Coronary artery (tissue), 2 donors: ENCODE results near the gene PHLDA2.

Experiments
- DNase-seq: peaks from one replicate; pipeline ENCODE4 v3.0.0-alpha.2; 2017; ENCODE audit warnings: low spot score
- H3K27ac ChIP-seq, 2 donors: fragments of 200-600 bp; sonication (generic); one replicate each; pipeline ENCODE4 v1.5.1; 2016 to 2019
- H3K4me3 ChIP-seq: fragments of 200-600 bp; sonication (generic); 2 replicates; pipeline ENCODE4 v1.5.1; 2016; ENCODE audit warnings: mild to moderate bottlenecking, moderate library complexity
- TF ChIP-seq, protein P1 (sequence below): fragments of 200-600 bp; sonication (generic); IDR thresholded peaks from one replicate; pipeline ENCODE4 v1.5.1; 2019; ENCODE audit warnings: antibody characterized with exemption

Gene PHLDA2, protein sequence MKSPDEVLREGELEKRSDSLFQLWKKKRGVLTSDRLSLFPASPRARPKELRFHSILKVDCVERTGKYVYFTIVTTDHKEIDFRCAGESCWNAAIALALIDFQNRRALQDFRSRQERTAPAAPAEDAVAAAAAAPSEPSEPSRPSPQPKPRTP

DNA sequence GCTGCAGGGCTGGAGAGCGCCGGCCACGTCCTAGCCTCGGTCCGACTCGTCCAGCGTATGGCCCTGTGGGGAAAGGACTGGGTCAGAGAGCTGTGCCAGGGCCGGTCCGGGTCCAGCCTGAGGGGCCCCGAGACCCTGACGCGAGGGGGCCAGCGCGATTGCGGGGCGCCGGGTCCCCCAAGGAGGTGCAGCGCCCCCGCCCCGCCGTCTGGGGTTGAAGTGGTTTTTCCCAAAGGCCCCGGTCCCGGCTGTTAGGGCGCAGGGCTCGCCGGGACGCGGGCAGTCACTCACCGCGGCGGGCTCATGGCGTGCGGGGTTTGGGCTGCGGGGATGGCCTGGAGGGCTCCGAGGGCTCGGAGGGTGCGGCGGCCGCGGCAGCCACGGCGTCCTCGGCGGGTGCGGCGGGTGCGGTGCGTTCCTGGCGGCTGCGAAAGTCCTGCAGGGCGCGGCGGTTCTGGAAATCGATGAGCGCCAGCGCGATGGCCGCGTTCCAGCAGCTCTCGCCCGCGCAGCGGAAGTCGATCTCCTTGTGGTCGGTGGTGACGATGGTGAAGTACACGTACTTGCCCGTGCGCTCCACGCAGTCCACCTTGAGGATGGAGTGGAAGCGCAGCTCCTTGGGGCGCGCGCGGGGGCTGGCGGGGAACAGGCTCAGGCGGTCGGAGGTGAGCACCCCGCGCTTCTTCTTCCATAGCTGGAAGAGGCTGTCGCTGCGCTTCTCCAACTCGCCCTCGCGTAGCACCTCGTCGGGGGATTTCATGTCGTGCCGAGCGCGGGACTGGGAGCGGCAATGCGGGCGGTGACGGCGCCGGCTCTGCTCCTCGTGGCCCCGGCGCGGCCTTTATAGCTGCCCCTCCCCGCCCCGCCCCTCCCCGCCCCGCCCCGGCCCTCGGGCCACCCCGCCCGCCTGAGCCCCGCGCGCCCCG is at the start of gene PHLDA2:
TSS of gene PHLDA2 (minus strand) at position 816 of the 926 bp plus-strand sequence. CDS start at position 760, 56 bp downstream.
- peak within 1 kb of the TSS; percentile 50 to 78 for H3K27ac ChIP-seq
- TF ChIP-seq, protein P1, sequence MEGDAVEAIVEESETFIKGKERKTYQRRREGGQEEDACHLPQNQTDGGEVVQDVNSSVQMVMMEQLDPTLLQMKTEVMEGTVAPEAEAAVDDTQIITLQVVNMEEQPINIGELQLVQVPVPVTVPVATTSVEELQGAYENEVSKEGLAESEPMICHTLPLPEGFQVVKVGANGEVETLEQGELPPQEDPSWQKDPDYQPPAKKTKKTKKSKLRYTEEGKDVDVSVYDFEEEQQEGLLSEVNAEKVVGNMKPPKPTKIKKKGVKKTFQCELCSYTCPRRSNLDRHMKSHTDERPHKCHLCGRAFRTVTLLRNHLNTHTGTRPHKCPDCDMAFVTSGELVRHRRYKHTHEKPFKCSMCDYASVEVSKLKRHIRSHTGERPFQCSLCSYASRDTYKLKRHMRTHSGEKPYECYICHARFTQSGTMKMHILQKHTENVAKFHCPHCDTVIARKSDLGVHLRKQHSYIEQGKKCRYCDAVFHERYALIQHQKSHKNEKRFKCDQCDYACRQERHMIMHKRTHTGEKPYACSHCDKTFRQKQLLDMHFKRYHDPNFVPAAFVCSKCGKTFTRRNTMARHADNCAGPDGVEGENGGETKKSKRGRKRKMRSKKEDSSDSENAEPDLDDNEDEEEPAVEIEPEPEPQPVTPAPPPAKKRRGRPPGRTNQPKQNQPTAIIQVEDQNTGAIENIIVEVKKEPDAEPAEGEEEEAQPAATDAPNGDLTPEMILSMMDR = no peak
- no peak for DNase-seq
- H3K4me3 ChIP-seq = peak within 1 kb of the TSS; percentile 83

- TF ChIP-seq, protein P1 = no peak
- Histone ChIP-seq H3K4me3 (no peak overlapping the region), H3K27ac (no peak overlapping the region)
- DNase-seq = no peak
These were observed 47.9 kb upstream of the PHLDA2 start for GRCh38 chr11:2977113-2977512.

DNA sequence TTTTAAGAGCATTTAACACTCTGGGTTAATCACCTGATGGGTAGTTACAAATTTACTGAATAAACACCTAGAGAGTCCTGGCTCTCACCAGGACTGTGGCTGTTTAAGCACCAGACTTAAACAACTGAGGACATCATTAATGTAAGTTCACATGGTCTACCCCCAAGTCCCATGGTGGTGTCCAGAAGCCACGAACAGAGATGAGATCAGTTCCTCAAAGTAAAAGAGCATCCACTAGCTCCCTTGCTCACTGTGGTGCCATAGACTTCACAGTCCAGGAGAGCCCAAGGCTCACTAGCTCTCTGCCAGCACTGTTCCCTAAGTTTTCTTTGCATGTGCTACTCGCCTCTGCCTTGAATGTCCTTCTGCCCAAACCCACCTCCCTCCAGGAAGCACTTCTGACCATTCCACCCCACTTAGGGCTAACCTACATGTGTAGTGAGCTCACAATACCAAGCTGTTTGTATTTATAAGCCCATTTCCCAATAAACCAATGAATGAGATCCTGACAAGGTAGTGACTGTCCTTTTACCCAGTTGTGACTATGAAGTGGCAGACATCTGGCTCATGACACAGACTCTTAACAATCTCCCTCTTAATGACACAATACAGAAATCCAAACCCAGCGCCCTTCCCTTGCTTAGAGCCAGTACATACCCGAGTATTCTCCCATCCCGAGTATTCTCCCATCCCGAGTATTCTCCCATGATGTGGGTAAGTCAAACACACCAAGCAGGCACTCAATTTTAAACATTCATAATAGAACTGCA is 47.3 kb upstream of the PHLDA2 start:
- Histone ChIP-seq H3K4me3 (no peak overlapping the region), H3K27ac (no peak overlapping the region)
- TF ChIP-seq, protein P1 = no peak
- DNase-seq = no peak

GRCh38 chr11:2975594-2975993 is 46.4 kb upstream of the PHLDA2 start:
- DNase-seq = no peak
- Histone ChIP-seq H3K4me3 (no peak overlapping the region), H3K27ac (no peak overlapping the region)

GRCh38 chr11:2974272-2974671 is 45.1 kb upstream of the PHLDA2 start:
- no peak for DNase-seq
- Histone ChIP-seq H3K4me3 (no peak overlapping the region), H3K27ac (no peak overlapping the region)
- TF ChIP-seq, protein P1 = no peak

More at GRCh38 chr11:2975594-2975993, 46.4 kb upstream of the PHLDA2 start:
- TF ChIP-seq, protein P1 = no peak

- H3K4me3 ChIP-seq = no peak overlapping the region
- TF ChIP-seq, protein P1 = no peak
- no peak overlapping the region for H3K27ac ChIP-seq
- no peak for DNase-seq
These were observed 39.2 kb upstream of the PHLDA2 start for GRCh38 chr11:2968341-2968900.
